Neural crest cell (in vitro differentiated cells): ENCODE data around the gene NDUFB11. TPM values are rescaled to one million over a fixed set of nuclear protein-coding genes. Genes with fewer than 3 reads are reported as not detected.
"Not testable (repeated sequence)": the region's sequence is repeated elsewhere in the genome, so short reads cannot be mapped to it uniquely, and the experiment has no call there.

Source experiments
- DNase-seq: peaks from one replicate; pipeline ENCODE4 v3.0.0; 2021; ENCODE audit warnings: low read depth, mixed read lengths, low spot score
- H3K27ac Mint-ChIP-seq: one replicate; pipeline ENCODE4 v1.8.0; 2021; ENCODE audit warnings: mild to moderate bottlenecking, mixed read lengths; ENCODE audit not compliant: unreplicated experiment
- H3K27me3 Mint-ChIP-seq: 2 replicates; pipeline ENCODE4 v1.8.0; 2021; ENCODE audit warnings: low read depth, mild to moderate bottlenecking, mixed read lengths
- H3K36me3 Mint-ChIP-seq: 2 replicates; pipeline ENCODE4 v1.8.0; 2021; ENCODE audit warnings: low read depth, mild to moderate bottlenecking, mixed read lengths
- H3K4me1 Mint-ChIP-seq: 2 replicates; pipeline ENCODE4 v1.8.0; 2021; ENCODE audit warnings: mixed read lengths
- H3K4me3 Mint-ChIP-seq: one replicate; pipeline ENCODE4 v1.8.0; 2021; ENCODE audit warnings: mild to moderate bottlenecking, mixed read lengths
- H3K9me3 Mint-ChIP-seq: 2 replicates; pipeline ENCODE4 v1.8.0; 2021; ENCODE audit warnings: mixed read lengths
- total RNA-seq: library from RNA; stranded (reverse); gene quantifications from 2 replicates; pipeline ENCODE4 v1.2.1, GENCODE V29; 2021
- TF ChIP-seq, protein P1 (sequence below): fragments of 200-600 bp; sonication (generic); conservative IDR thresholded peaks from 2 replicates; pipeline ENCODE4 v1.5.0; 2021; ENCODE audit warnings: antibody characterized with exemption, mild to moderate bottlenecking

Gene NDUFB11
- total RNA-seq, 1 donor from 2014 or later = 115 TPM

DNA sequence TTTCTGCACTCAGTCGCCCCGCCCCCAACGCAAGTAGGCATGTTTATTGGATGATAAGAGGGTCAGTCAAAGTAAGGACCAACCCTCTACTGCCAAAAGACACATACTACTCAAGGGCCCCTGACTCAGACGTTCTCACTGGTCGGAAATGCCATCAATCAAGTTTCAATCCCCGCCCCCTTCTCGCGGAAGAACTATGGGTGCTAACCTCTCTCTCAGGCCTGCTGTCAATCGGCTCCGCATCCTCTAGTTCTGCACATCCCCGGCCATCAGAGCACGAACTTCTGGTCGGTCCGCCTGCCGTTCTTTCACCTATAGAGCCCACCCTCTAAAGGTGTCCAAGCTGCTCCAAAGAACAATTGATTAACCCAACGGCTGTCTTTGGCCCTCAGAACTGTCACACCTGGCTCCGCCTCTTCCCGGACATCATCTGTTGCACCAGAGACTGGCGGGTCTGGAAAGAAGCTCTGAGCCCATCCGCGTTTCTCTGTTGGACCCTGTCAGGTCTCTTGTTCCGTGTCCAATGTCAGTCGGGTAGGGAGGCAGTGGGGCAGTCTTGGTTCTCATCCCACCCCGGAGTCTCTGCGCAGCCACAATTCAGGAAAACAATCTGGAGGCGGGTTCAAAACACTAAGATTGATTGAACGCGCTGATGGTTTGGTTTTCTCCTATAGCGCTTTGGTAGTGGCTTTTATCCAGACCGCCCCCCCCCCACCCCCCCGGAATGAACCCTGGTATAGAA is 15.2 kb downstream of the NDUFB11 start:
- peak; percentile 86 for DNase-seq
- H3K4me1 Mint-ChIP-seq = peaks cover 6% of the 10 kb centered on the region
- peak overlapping the region; percentile 96 for H3K27ac Mint-ChIP-seq
- H3K27me3 Mint-ChIP-seq = no peaks in the 10 kb centered on the region
- H3K36me3 Mint-ChIP-seq = no peaks in the 10 kb centered on the region
- peak overlapping the region; percentile 98 for H3K4me3 Mint-ChIP-seq
- TF ChIP-seq, protein P1, sequence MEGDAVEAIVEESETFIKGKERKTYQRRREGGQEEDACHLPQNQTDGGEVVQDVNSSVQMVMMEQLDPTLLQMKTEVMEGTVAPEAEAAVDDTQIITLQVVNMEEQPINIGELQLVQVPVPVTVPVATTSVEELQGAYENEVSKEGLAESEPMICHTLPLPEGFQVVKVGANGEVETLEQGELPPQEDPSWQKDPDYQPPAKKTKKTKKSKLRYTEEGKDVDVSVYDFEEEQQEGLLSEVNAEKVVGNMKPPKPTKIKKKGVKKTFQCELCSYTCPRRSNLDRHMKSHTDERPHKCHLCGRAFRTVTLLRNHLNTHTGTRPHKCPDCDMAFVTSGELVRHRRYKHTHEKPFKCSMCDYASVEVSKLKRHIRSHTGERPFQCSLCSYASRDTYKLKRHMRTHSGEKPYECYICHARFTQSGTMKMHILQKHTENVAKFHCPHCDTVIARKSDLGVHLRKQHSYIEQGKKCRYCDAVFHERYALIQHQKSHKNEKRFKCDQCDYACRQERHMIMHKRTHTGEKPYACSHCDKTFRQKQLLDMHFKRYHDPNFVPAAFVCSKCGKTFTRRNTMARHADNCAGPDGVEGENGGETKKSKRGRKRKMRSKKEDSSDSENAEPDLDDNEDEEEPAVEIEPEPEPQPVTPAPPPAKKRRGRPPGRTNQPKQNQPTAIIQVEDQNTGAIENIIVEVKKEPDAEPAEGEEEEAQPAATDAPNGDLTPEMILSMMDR = no peak
- H3K9me3 Mint-ChIP-seq = no peaks in the 10 kb centered on the region

DNA sequence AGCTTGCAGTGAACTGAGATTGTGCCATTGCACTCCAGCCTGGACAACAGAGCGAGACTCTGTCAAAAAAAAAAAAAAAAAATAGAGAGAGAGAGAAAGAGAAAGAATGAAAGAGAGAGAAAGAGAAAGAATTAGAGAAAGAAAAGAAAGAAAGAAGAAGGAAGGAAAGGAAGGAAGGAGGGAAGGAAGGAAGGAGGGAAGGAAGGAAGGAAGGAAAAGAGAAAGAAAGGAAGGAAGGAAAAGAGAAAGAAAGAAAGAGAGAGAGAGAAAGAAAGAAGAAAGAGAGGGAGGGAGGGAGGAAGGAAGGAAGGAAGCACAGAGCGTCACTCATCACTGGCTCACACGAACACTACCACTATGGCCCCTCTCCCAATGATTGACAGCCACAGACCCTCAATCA is 20.0 kb downstream of the NDUFB11 start:
- not testable (repeated sequence) for H3K9me3 Mint-ChIP-seq, H3K27ac Mint-ChIP-seq

DNA sequence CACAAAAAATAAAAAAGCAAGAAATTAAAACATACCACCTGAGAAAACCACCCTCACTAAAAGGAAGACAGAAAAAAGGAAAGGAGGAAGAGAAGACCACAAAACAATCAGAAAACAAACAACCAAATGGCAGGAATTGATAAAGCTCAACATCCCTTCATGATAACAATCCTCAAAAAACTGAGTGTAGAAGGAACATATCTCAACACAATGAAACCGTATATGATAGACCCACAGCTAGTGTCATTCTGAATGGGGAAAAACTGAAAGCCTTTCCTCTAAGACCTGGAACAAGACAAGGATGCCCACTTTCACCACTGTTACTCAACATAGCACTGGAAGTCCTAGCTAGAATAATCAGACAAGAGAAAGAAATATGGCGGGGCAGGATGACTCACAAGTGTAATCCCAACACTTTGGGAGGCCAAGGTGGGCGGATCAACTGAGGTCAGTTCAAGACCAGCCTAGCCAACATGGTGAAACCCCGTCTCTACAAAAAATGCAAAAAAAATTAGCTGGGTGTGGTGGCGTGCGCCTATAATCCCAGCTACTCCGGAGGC is 27.9 kb downstream of the NDUFB11 start:
- DNase-seq, H3K36me3 Mint-ChIP-seq, H3K9me3 Mint-ChIP-seq, H3K27me3 Mint-ChIP-seq, H3K4me3 Mint-ChIP-seq, H3K27ac Mint-ChIP-seq, H3K4me1 Mint-ChIP-seq: not testable (repeated sequence)

More for the DNA sequence above, 20.0 kb downstream of the NDUFB11 start:
- H3K27me3 Mint-ChIP-seq, H3K36me3 Mint-ChIP-seq, H3K4me3 Mint-ChIP-seq, DNase-seq, H3K4me1 Mint-ChIP-seq: not testable (repeated sequence)

- TF ChIP-seq, protein P1 = no peak
- no peaks in the 10 kb centered on the region for H3K27me3 Mint-ChIP-seq
- peaks cover 8% of the 10 kb centered on the region for H3K9me3 Mint-ChIP-seq
- no peaks in the 10 kb centered on the region for H3K4me1 Mint-ChIP-seq
- no peak for DNase-seq
- peaks cover 2% of the 10 kb centered on the region for H3K36me3 Mint-ChIP-seq
- no peak overlapping the region for H3K4me3 Mint-ChIP-seq
- H3K27ac Mint-ChIP-seq = no peak overlapping the region
Observed at GRCh38 chrX:47112316-47112954, 32.1 kb downstream of the NDUFB11 start.

DNA sequence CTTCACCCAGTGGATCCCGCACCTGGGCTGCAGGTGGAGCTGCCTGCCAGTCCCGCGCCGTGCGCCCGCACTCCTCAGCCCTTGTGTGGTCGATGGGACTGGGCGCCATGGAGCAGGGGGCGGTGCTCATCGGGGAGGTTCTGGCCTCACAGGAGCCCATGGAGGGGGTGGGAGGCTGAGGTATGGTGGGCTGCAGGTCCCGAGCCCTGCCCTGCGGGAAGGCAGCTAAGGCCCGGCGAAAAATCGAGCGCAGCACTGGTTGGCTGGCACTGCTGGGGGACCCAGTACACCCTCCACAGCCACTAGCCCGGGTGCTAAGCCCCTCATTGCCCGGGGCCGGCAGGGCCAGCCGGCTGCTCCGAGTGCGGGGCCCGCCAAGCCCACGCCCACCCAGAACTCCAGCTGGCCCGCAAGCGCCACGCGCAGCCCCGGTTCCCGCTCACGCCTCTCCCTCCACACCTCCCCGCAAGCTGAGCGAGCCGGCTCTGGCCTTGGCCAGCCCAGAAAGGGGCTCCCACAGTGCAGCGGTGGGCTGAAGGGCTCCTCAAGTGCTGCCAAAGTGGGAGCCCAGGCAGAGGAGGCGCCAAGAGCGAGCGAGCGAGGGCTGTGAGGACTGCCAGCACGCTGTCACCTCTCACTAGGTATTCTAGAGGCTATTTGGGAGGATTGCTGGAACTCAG is 33.4 kb downstream of the NDUFB11 start:
- not testable (repeated sequence) for H3K4me3 Mint-ChIP-seq, DNase-seq, H3K36me3 Mint-ChIP-seq, H3K27me3 Mint-ChIP-seq, H3K4me1 Mint-ChIP-seq, H3K27ac Mint-ChIP-seq, H3K9me3 Mint-ChIP-seq

DNA sequence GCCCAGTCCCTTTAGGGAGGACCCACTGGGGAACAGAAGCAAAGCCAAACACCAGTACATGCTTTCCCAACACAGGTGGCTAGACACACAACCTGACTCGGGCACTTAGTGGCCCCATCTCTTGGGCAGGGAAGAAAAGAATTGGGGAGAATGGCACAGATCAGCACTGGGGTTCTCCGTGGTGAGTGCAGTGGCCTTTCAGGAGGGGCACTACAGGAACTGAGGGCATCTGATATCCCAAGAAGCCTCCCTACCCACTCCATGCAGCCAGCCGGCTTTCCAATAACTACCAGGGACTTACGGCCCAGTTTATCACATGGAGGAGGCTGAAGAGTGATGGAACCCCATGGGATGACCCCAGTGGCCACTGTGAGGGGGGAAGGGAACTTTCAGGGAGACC is 43.3 kb downstream of the NDUFB11 start:
- H3K9me3 Mint-ChIP-seq = peaks cover 10% of the 10 kb centered on the region
- peaks cover 12% of the 10 kb centered on the region for H3K36me3 Mint-ChIP-seq
- TF ChIP-seq, protein P1 = no peak
- no peak for DNase-seq
- no peak overlapping the region for H3K27ac Mint-ChIP-seq
- no peaks in the 10 kb centered on the region for H3K27me3 Mint-ChIP-seq
- H3K4me3 Mint-ChIP-seq = no peak overlapping the region
- H3K4me1 Mint-ChIP-seq = no peaks in the 10 kb centered on the region
